Upper lobe of right lung (tissue), 1 donor: ENCODE measurements around the gene ABCC8. TPM values are rescaled to one million over a fixed set of nuclear protein-coding genes. Genes with fewer than 3 reads are reported as not detected.

ENCODE experiments used
- ATAC-seq: fragments of 200-7000 bp; cut with Tn5 transposase; one replicate; pipeline ENCODE4 v1.9.1; 2020; ENCODE audit warnings: mild to moderate bottlenecking, moderate library complexity
- DNase-seq: peaks from one replicate; pipeline ENCODE4 v3.0.0-alpha.2; 2020
- H3K27ac ChIP-seq: fragments of 200-600 bp; one replicate; pipeline ENCODE4 v1.8.0; 2022
- H3K27me3 ChIP-seq: fragments of 200-600 bp; one replicate; pipeline ENCODE4 v1.8.0; 2022; ENCODE audit warnings: mild to moderate bottlenecking
- H3K36me3 ChIP-seq: fragments of 200-600 bp; one replicate; pipeline ENCODE4 v1.8.0; 2022
- H3K4me1 ChIP-seq: fragments of 200-600 bp; one replicate; pipeline ENCODE4 v1.8.0; 2022
- H3K4me3 ChIP-seq: fragments of 200-600 bp; one replicate; pipeline ENCODE4 v1.8.0; 2022; ENCODE audit warnings: mild to moderate bottlenecking
- H3K9me3 ChIP-seq: fragments of 200-600 bp; one replicate; pipeline ENCODE4 v1.8.0; 2022
- intact Hi-C: fragments of 100-400 bp; cut with DNase I; formaldehyde crosslinking; loops from one replicate; pipeline ENCODE4 v1.11.0; 2022
- total RNA-seq: library from RNA; stranded (reverse); fragmentation: NEBNext Ultra II Directional; extraction: Animal tissue kit (Norgen Biotek cat#: 25700); gene quantifications from one replicate; pipeline ENCODE4 v1.2.1, GENCODE V29; 2021
- TF ChIP-seq, protein P1 (sequence below): fragments of 200-600 bp; IDR thresholded peaks from one replicate; pipeline ENCODE4 v1.8.0; 2022; ENCODE audit warnings: antibody characterized with exemption
- donor health status: DM: no; HTN: yes; CAD: no; lungs with severe emphysema.

ABCC8 gene
- total RNA-seq, 1 donor from 2014 or later = 4.7 TPM

DNA sequence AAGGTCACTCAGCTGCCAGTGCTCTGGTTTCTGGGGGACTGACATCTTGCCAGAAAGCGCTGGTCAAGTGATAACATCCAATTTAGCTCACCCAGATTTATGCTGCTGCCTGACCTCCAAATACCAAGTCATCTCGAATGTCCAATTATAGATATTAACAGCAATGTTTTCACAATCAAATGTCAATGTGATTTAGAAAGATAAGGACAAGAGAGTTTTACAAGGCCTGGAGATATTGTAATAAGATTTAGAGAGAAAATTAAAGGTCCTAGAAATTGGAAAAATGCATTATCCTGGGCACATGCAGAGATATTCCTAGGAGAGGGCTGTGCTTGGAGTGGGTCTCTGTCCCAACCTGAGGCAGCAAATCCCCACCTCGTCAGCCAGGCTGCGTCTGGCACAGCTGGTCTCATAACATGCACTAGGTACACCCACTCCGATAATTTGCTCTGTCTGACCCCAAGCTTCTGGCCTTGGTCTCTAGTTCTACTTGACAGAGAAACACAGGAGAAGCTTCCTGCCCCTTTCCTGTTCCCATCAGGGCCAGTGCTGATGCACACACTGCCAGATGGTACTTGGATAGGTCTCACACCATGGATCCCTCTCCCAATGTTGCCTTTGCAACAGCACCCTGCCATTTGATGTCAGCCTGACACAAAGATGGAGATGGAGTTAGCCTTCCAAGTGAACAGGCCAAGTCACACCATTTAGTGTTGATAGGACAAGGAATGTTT, 39.0 kb upstream of the ABCC8 start:
- Histone ChIP-seq H3K27me3 (no peaks in the 10 kb centered on the region), H3K27ac (no peak overlapping the region), H3K4me1 (no peaks in the 10 kb centered on the region), H3K36me3 (no peaks in the 10 kb centered on the region), H3K9me3 (no peaks in the 10 kb centered on the region), H3K4me3 (no peak overlapping the region)
- DNase-seq (no peak), ATAC-seq (no peak)
- TF ChIP-seq, protein P1, sequence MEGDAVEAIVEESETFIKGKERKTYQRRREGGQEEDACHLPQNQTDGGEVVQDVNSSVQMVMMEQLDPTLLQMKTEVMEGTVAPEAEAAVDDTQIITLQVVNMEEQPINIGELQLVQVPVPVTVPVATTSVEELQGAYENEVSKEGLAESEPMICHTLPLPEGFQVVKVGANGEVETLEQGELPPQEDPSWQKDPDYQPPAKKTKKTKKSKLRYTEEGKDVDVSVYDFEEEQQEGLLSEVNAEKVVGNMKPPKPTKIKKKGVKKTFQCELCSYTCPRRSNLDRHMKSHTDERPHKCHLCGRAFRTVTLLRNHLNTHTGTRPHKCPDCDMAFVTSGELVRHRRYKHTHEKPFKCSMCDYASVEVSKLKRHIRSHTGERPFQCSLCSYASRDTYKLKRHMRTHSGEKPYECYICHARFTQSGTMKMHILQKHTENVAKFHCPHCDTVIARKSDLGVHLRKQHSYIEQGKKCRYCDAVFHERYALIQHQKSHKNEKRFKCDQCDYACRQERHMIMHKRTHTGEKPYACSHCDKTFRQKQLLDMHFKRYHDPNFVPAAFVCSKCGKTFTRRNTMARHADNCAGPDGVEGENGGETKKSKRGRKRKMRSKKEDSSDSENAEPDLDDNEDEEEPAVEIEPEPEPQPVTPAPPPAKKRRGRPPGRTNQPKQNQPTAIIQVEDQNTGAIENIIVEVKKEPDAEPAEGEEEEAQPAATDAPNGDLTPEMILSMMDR = no peak
- intact Hi-C loops = no loop called here

DNA sequence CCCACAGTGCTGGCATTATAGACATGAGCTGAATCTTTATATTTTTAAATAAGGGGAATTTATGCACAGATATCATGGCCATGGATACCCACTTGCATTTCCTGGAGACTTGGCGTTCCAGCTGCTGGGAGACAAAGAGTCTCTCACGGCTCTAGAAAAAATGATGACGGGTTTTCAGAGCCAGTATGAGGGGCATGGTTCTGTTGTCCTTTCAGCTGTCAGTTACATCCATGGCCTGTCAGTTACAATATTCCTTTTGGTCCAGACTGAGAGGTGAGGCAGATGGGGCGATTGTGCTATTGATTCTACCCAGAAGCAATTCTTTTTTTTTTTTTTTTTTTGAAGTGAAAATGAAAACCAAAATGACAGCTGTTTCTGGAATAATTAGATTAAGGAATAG, 37.8 kb upstream of the ABCC8 start:
- no peaks in the 10 kb centered on the region for H3K9me3 ChIP-seq
- TF ChIP-seq, protein P1 = no peak
- no peak for ATAC-seq

GRCh38 chr11:17513853-17514252, 37.2 kb upstream of the ABCC8 start:
- Histone ChIP-seq H3K4me1 (no peaks in the 10 kb centered on the region), H3K27me3 (no peaks in the 10 kb centered on the region), H3K9me3 (no peaks in the 10 kb centered on the region), H3K36me3 (no peaks in the 10 kb centered on the region), H3K27ac (no peak overlapping the region), H3K4me3 (no peak overlapping the region)
- DNase-seq (no peak), ATAC-seq (no peak)
- TF ChIP-seq, protein P1 = no peak
- intact Hi-C loops = no loop called here

More for the DNA sequence above, 37.8 kb upstream of the ABCC8 start:
- Histone ChIP-seq H3K27me3 (no peaks in the 10 kb centered on the region), H3K27ac (no peak overlapping the region), H3K4me1 (no peaks in the 10 kb centered on the region), H3K4me3 (no peak overlapping the region), H3K36me3 (no peaks in the 10 kb centered on the region)
- no peak for DNase-seq
- intact Hi-C loops = no loop called here

GRCh38 chr11:17512101-17512500, 35.5 kb upstream of the ABCC8 start:
- no peak for DNase-seq
- H3K4me1 ChIP-seq = no peaks in the 10 kb centered on the region
- TF ChIP-seq, protein P1 = no peak
- no peaks in the 10 kb centered on the region for H3K36me3 ChIP-seq
- intact Hi-C loops = no loop called here
- no peaks in the 10 kb centered on the region for H3K27me3 ChIP-seq
- ATAC-seq = no peak
- no peak overlapping the region for H3K27ac ChIP-seq
- no peaks in the 10 kb centered on the region for H3K9me3 ChIP-seq
- H3K4me3 ChIP-seq = no peak overlapping the region

- TF ChIP-seq, protein P1 = no peak
- DNase-seq (no peak), ATAC-seq (no peak)
- no peaks in the 10 kb centered on the region for H3K9me3 ChIP-seq
- no peaks in the 10 kb centered on the region for H3K27me3 ChIP-seq
- intact Hi-C loops = no loop called here
- no peak overlapping the region for H3K4me3 ChIP-seq
- H3K36me3 ChIP-seq = no peaks in the 10 kb centered on the region
- no peak overlapping the region for H3K27ac ChIP-seq
- no peaks in the 10 kb centered on the region for H3K4me1 ChIP-seq
These were observed 34.9 kb upstream of the ABCC8 start for GRCh38 chr11:17511571-17511970.
